HCT116 (cell line): ENCODE data around the gene NFIC. TPM values are rescaled to one million over a fixed set of nuclear protein-coding genes. Genes with fewer than 3 reads are reported as not detected.
A peak's percentile ranks its signal among the peaks of the same experiment; 100 is the strongest.

Source experiments
- ATAC-seq: fragments of 200-7000 bp; cut with Tn5 transposase; 2 replicates; pipeline ENCODE4 v1.9.1; 2020; ENCODE audit warnings: mild to moderate bottlenecking, moderate library complexity
- BruUV-seq: library from RNA; stranded (reverse); fragments of 400-500 nt; replicated peaks from 2 replicates; lab custom pipeline; 2021; lab: Mats Ljungman, UMichigan
- CTCF ChIA-PET: fragments of 300-600 bp; sonication (Branson Sonifier 250); formaldehyde crosslinking; loops from one replicate; lab custom pipeline; 2021; ENCODE audit warnings: antibody characterized with exemption; lab: Charles Lee
- POLR2A ChIA-PET: fragments of 300-600, 350-600 bp; sonication (Branson Sonifier 250); formaldehyde crosslinking; loops from one replicate; lab custom pipeline; 2021; ENCODE audit warnings: antibody characterized with exemption; lab: Charles Lee
- RAD21 ChIA-PET, 2 experiments: fragments of 300-600 bp; sonication (Branson Sonifier 250); formaldehyde crosslinking; loops; one replicate each; lab custom pipeline; 2023; ENCODE audit warnings: low total read pairs in 2 of 2; ENCODE audit not compliant: uncharacterized antibody in 2 of 2, unreplicated experiment in 2 of 2, low non-redundant PET in 1 of 2; lab: Charles Lee
- DNase-seq: peaks from one replicate; pipeline ENCODE4 v3.0.0-alpha.2; 2010; ENCODE audit warnings: low read depth, low spot score
- H2AFZ ChIP-seq: fragments of 200-600 bp; shearing (Covaris generic), sonication (generic); 2 replicates; pipeline ENCODE4 v1.6.1; 2017; ENCODE audit warnings: low read depth, mixed run types, mixed read lengths, antibody characterized with exemption, low read length; ENCODE audit not compliant: poor library complexity, severe bottlenecking
- H3K27ac ChIP-seq: 2 replicates; pipeline ENCODE4 v1.5.1; 2012; ENCODE audit warnings: low read depth, low read length
- H3K27me3 ChIP-seq: fragments of 200-600 bp; sonication (generic); 2 replicates; pipeline ENCODE4 v1.6.1; 2016; ENCODE audit warnings: mixed run types, low read length, mixed read lengths; ENCODE audit not compliant: insufficient read depth
- H3K36me3 ChIP-seq, 2 experiments: fragments of 200-500 bp in 1 of 2; fragments of 200-600 bp in 1 of 2; sonication (Bioruptor generic) in 1 of 2; sonication (generic) in 1 of 2; 2 replicates each; pipeline versions ENCODE4 v1.5.1 to v1.6.1; 2014 to 2016; ENCODE audit warnings: low read length in 2 of 2, inconsistent platforms in 1 of 2, mixed read lengths in 1 of 2, mixed run types in 1 of 2; ENCODE audit not compliant: insufficient read depth in 2 of 2, control insufficient read depth in 1 of 2
- H3K4me1 ChIP-seq, 2 experiments: fragments of 200-600 bp in 1 of 2; sonication (generic) in 1 of 2; 2 replicates each; pipeline versions ENCODE4 v1.5.1 to v1.6.1; 2012 to 2017; ENCODE audit warnings: low read length in 2 of 2, inconsistent platforms in 1 of 2, mild to moderate bottlenecking in 1 of 2, mixed read lengths in 1 of 2, mixed run types in 1 of 2, moderate library complexity in 1 of 2; ENCODE audit not compliant: insufficient read depth in 2 of 2, control insufficient read depth in 1 of 2
- H3K4me2 ChIP-seq: fragments of 200-600 bp; sonication (generic); 2 replicates; pipeline ENCODE4 v1.6.1; 2017; ENCODE audit warnings: mixed run types, low read length, mixed read lengths
- H3K4me3 ChIP-seq, 2 experiments: fragments of 200-600 bp in 1 of 2; sonication (generic) in 1 of 2; replicated peaks in 1 of 2; 2 replicates each; pipeline ENCODE4 v1.5.1; 2011 to 2016; ENCODE audit warnings: low read length in 2 of 2, control low read depth in 1 of 2, low read depth in 1 of 2, mild to moderate bottlenecking in 1 of 2, mixed read lengths in 1 of 2, mixed run types in 1 of 2
- H3K79me2 ChIP-seq: fragments of 200-600 bp; sonication (generic); 2 replicates; pipeline ENCODE4 v1.6.1; 2017; ENCODE audit warnings: mild to moderate bottlenecking, mixed run types, low read length, moderate library complexity, mixed read lengths; ENCODE audit not compliant: insufficient read depth
- H3K9ac ChIP-seq: fragments of 200-600 bp; sonication (generic); 2 replicates; pipeline ENCODE4 v1.6.1; 2016; ENCODE audit warnings: low read length, mixed read lengths
- H3K9me2 ChIP-seq: fragments of 200-600 bp; sonication (generic), shearing (Covaris generic); 2 replicates; pipeline ENCODE4 v1.6.1; 2017; ENCODE audit warnings: mixed run types, mild to moderate bottlenecking, moderate library complexity; ENCODE audit not compliant: insufficient read depth
- H3K9me3 ChIP-seq, 2 experiments: fragments of 200-500 bp in 1 of 2; fragments of 200-600 bp in 1 of 2; sonication (Bioruptor generic) in 1 of 2; sonication (generic) in 1 of 2; 2 replicates each; pipeline ENCODE4 v1.6.1; 2014 to 2017; ENCODE audit warnings: low read length in 2 of 2, mixed read lengths in 2 of 2, inconsistent platforms in 1 of 2, low read depth in 1 of 2, mild to moderate bottlenecking in 1 of 2, mixed run types in 1 of 2, moderate library complexity in 1 of 2; ENCODE audit not compliant: control insufficient read depth in 1 of 2, insufficient read depth in 1 of 2
- H4K20me1 ChIP-seq: fragments of 200-600 bp; sonication (generic), shearing (Covaris generic); 2 replicates; pipeline ENCODE4 v1.6.1; 2017; ENCODE audit warnings: mixed run types, mild to moderate bottlenecking, moderate library complexity; ENCODE audit not compliant: insufficient read depth
- CEBPB ChIP-seq: IDR thresholded peaks from 2 replicates; pipeline ENCODE4 v1.6.1; 2012; ENCODE audit warnings: low read depth
- CTCF ChIP-seq, 3 experiments: fragments of 200-600 bp in 1 of 3; sonication (generic) in 1 of 3; IDR thresholded peaks in 2 of 3; conservative IDR thresholded peaks in 1 of 3; 2 replicates each; pipeline ENCODE4 v1.5.1; 2012 to 2017; ENCODE audit warnings: low read depth in 2 of 3, low read length in 2 of 3, antibody characterized with exemption in 1 of 3, borderline replicate concordance in 1 of 3, control low read depth in 1 of 3, mild to moderate bottlenecking in 1 of 3, mixed read lengths in 1 of 3, mixed run types in 1 of 3, moderate library complexity in 1 of 3; ENCODE audit not compliant: insufficient read depth in 1 of 3
- EGR1 ChIP-seq: IDR thresholded peaks from 2 replicates; pipeline ENCODE4 v1.6.1; 2012; ENCODE audit warnings: low read depth
- ELF1 ChIP-seq: IDR thresholded peaks from 2 replicates; pipeline ENCODE4 v1.6.1; 2012; ENCODE audit warnings: low read depth, borderline replicate concordance
- EZH2 ChIP-seq: fragments of 200-600 bp; sonication (generic); IDR thresholded peaks from 2 replicates; pipeline ENCODE4 v1.6.1; 2017; ENCODE audit warnings: antibody characterized with exemption, mixed run types
- FOSL1 ChIP-seq: IDR thresholded peaks from 2 replicates; pipeline ENCODE4 v1.6.1; 2012; ENCODE audit warnings: low read depth
- MAX ChIP-seq: IDR thresholded peaks from 2 replicates; pipeline ENCODE4 v1.6.1; 2012
- POLR2A ChIP-seq: IDR thresholded peaks from 2 replicates; pipeline ENCODE4 v1.7.0; 2011; ENCODE audit warnings: borderline replicate concordance; ENCODE audit not compliant: insufficient read depth, insufficient read length; ENCODE audit errors: extremely low read depth
- RAD21 ChIP-seq: IDR thresholded peaks from 2 replicates; pipeline ENCODE4 v1.6.1; 2012; ENCODE audit warnings: low read depth, mild to moderate bottlenecking
- SRF ChIP-seq: IDR thresholded peaks from 2 replicates; pipeline ENCODE4 v1.6.1; 2012; ENCODE audit warnings: low read depth
- ZBTB33 ChIP-seq: IDR thresholded peaks from 2 replicates; pipeline ENCODE4 v1.6.1; 2011; ENCODE audit warnings: mild to moderate bottlenecking, low read length, moderate library complexity; ENCODE audit not compliant: insufficient replicate concordance; ENCODE audit errors: extremely low read depth
- ZFX ChIP-seq: fragments of 450-650 bp; IDR thresholded peaks from 2 replicates; pipeline ENCODE4 v1.6.1; 2017
- intact Hi-C: fragments of 100-400 bp; cut with micrococcal nuclease; formaldehyde crosslinking; loops from 2 replicates; pipeline ENCODE4 v1.10.0; 2022
- total RNA-seq: library from RNA; stranded (reverse); gene quantifications from one replicate; pipeline ENCODE4 v1.2.1, GENCODE V29; 2021; ENCODE audit not compliant: unreplicated experiment
- TF ChIP-seq, protein P1 (sequence below): IDR thresholded peaks from 2 replicates; pipeline ENCODE4 v1.6.1; 2012; ENCODE audit warnings: low read depth

Gene NFIC
- total RNA-seq, 1 experiment from 2014 or later = 116 TPM

- Histone ChIP-seq H3K36me3 (no peaks in the 10 kb centered on the region), H2AFZ (no peak overlapping the region), H3K9me3 (no peaks in the 10 kb centered on the region), H3K4me3 (peak overlapping the region in 1 of 2 experiments; percentile 91; a peak in 2 of 4 replicates), H3K9ac (peak overlapping the region; percentile 92), H4K20me1 (no peaks in the 10 kb centered on the region), H3K79me2 (peaks cover 58% of the 10 kb centered on the region), H3K9me2 (no peaks in the 10 kb centered on the region), H3K27ac (peak overlapping the region; percentile 93; the same call in 1 of the 2 replicates), H3K4me1 (peaks cover 17 to 52% of the 10 kb centered on the region in 2 experiments), H3K27me3 (no peaks in the 10 kb centered on the region), H3K4me2 (peak overlapping the region; percentile 99)
- intact Hi-C loops = no loop called here
- ChIA-PET POLR2A (no interaction called here), CTCF (no interaction called here), RAD21 (no interaction called here)
- no peak for DNase-seq
- no peak for TF ChIP-seq ZFX
- TF ChIP-seq EGR1 = no peak
- no peak for TF ChIP-seq CEBPB
- TF ChIP-seq EZH2 = no peak
- no peak for TF ChIP-seq ZBTB33
- no peak for TF ChIP-seq CTCF (IDR thresholded peaks at IDR 0.05 in 2 of 3, conservative IDR thresholded peaks at IDR 0.05 in 1 of 3; ENCODE audit: borderline replicate concordance in 1 of 3, insufficient read depth in 1 of 3, low read depth in 2 of 3, low read length in 2 of 3)
- TF ChIP-seq RAD21 = no peak
- no peak for TF ChIP-seq MAX
- no peak for TF ChIP-seq FOSL1
- TF ChIP-seq, protein P1, sequence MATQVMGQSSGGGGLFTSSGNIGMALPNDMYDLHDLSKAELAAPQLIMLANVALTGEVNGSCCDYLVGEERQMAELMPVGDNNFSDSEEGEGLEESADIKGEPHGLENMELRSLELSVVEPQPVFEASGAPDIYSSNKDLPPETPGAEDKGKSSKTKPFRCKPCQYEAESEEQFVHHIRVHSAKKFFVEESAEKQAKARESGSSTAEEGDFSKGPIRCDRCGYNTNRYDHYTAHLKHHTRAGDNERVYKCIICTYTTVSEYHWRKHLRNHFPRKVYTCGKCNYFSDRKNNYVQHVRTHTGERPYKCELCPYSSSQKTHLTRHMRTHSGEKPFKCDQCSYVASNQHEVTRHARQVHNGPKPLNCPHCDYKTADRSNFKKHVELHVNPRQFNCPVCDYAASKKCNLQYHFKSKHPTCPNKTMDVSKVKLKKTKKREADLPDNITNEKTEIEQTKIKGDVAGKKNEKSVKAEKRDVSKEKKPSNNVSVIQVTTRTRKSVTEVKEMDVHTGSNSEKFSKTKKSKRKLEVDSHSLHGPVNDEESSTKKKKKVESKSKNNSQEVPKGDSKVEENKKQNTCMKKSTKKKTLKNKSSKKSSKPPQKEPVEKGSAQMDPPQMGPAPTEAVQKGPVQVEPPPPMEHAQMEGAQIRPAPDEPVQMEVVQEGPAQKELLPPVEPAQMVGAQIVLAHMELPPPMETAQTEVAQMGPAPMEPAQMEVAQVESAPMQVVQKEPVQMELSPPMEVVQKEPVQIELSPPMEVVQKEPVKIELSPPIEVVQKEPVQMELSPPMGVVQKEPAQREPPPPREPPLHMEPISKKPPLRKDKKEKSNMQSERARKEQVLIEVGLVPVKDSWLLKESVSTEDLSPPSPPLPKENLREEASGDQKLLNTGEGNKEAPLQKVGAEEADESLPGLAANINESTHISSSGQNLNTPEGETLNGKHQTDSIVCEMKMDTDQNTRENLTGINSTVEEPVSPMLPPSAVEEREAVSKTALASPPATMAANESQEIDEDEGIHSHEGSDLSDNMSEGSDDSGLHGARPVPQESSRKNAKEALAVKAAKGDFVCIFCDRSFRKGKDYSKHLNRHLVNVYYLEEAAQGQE = no peak
- TF ChIP-seq POLR2A = no peak
- no peak for TF ChIP-seq ELF1
- TF ChIP-seq SRF = no peak
- BruUV-seq = no TSS peak
- no peak for ATAC-seq
Measured at GRCh38 chr19:3361384-3362216, 4.8 kb upstream of the NFIC start.
